CD4-positive, alpha-beta T cell treated with Interleukin-10 for 1 hour (primary cell): ENCODE measurements around the gene MTMR1.

ENCODE experiments used
- DNase-seq: peaks from one replicate; pipeline ENCODE4 v3.0.0-alpha.2; 2020

The MTMR1 gene

GRCh38 chrX:150792949-150793527 lies 99.8 kb downstream of the MTMR1 start:
- DNase-seq, result no peak

- no peak for DNase-seq
These were observed 112.5 kb downstream of the MTMR1 start for GRCh38 chrX:150805736-150806135.

- DNase-seq, result no peak
These were observed 113.6 kb downstream of the MTMR1 start for GRCh38 chrX:150806827-150807226.

GRCh38 chrX:150813922-150814321 lies 120.7 kb downstream of the MTMR1 start:
- DNase-seq, result no peak
